ENCODE measurements around the gene VSTM2L.

Gene VSTM2L

GRCh38 chr20:37864298-37864697, 38.6 kb upstream of the VSTM2L start:
- Histone ChIP-seq H3K4me3 (ENCODE audit: control insufficient read depth in 1 of 7, extremely low read depth in 1 of 7, insufficient read depth in 4 of 7, low read depth in 2 of 7, low read length in 6 of 7) (no peak overlapping the region), H3K27ac (ENCODE audit: insufficient read depth in 1 of 2, low read depth in 1 of 2, low read length in 2 of 2, poor library complexity in 1 of 2, severe bottlenecking in 2 of 2) (no peak overlapping the region), H3K36me3 (ENCODE audit: control insufficient read depth in 4 of 4, insufficient read depth in 4 of 4, low read length in 3 of 4) (peaks cover 7 to 63% (median 54%) of the 10 kb centered on the region in 4 experiments), H3K9me3 (ENCODE audit: control extremely low read depth in 1 of 5, control insufficient read depth in 4 of 5, insufficient read depth in 2 of 5, low read depth in 1 of 5, low read length in 4 of 5) (peaks cover 0 to 2% (median 0%) of the 10 kb centered on the region in 5 experiments), H3K27me3 (replicated peaks in 2 of 5; ENCODE audit: control insufficient read depth in 4 of 5, insufficient read depth in 5 of 5, low read length in 4 of 5) (no peaks in the 10 kb centered on the region), H3K4me1 (ENCODE audit: control extremely low read depth in 1 of 4, control insufficient read depth in 4 of 4, insufficient read depth in 4 of 4, low read length in 3 of 4) (no peaks in the 10 kb centered on the region)
- DNase-seq, result no peak
- POLR2A ChIA-PET, result no interaction called here
- 85% methylated on average over 7 of the region's 8 CpGs for WGBS (ENCODE audit: insufficient coverage)
- CTCF ChIA-PET, result no interaction called here

- no peak overlapping the region for H3K4me3 ChIP-seq (ENCODE audit: control insufficient read depth in 1 of 7, extremely low read depth in 1 of 7, insufficient read depth in 4 of 7, low read depth in 2 of 7, low read length in 6 of 7)
- ChIA-PET CTCF (no interaction called here), POLR2A (no interaction called here)
- H3K4me1 ChIP-seq (ENCODE audit: control extremely low read depth in 1 of 4, control insufficient read depth in 4 of 4, insufficient read depth in 4 of 4, low read length in 3 of 4), result no peaks in the 10 kb centered on the region
- 100% methylated on average over 5 of the region's 10 CpGs for whole genome bisulfite sequencing (ENCODE audit: insufficient coverage)
- H3K9me3 ChIP-seq (ENCODE audit: control extremely low read depth in 1 of 5, control insufficient read depth in 4 of 5, insufficient read depth in 2 of 5, low read depth in 1 of 5, low read length in 4 of 5), result no peaks in the 10 kb centered on the region
- no peaks in the 10 kb centered on the region for H3K27me3 ChIP-seq (replicated peaks in 2 of 5; ENCODE audit: control insufficient read depth in 4 of 5, insufficient read depth in 5 of 5, low read length in 4 of 5)
- peaks cover 2 to 63% (median 55%) of the 10 kb centered on the region in 4 experiments for H3K36me3 ChIP-seq (ENCODE audit: control insufficient read depth in 4 of 4, insufficient read depth in 4 of 4, low read length in 3 of 4)
- no peak for DNase-seq
- H3K27ac ChIP-seq (ENCODE audit: insufficient read depth in 1 of 2, low read depth in 1 of 2, low read length in 2 of 2, poor library complexity in 1 of 2, severe bottlenecking in 2 of 2), result no peak overlapping the region
Observed at GRCh38 chr20:37866051-37866450, 36.9 kb upstream of the VSTM2L start.

GRCh38 chr20:37867289-37868195, 35.4 kb upstream of the VSTM2L start:
- ChIA-PET CTCF (no interaction called here), POLR2A (no interaction called here)
- Histone ChIP-seq H3K36me3 (ENCODE audit: control insufficient read depth in 4 of 4, insufficient read depth in 4 of 4, low read length in 3 of 4) (peaks cover 2 to 67% (median 50%) of the 10 kb centered on the region in 4 experiments), H3K9me3 (ENCODE audit: control extremely low read depth in 1 of 5, control insufficient read depth in 4 of 5, insufficient read depth in 2 of 5, low read depth in 1 of 5, low read length in 4 of 5) (no peaks in the 10 kb centered on the region), H3K4me3 (ENCODE audit: control insufficient read depth in 1 of 7, extremely low read depth in 1 of 7, insufficient read depth in 4 of 7, low read depth in 2 of 7, low read length in 6 of 7) (no peak overlapping the region), H3K27me3 (replicated peaks in 2 of 5; ENCODE audit: control insufficient read depth in 4 of 5, insufficient read depth in 5 of 5, low read length in 4 of 5) (no peaks in the 10 kb centered on the region), H3K4me1 (ENCODE audit: control extremely low read depth in 1 of 4, control insufficient read depth in 4 of 4, insufficient read depth in 4 of 4, low read length in 3 of 4) (no peaks in the 10 kb centered on the region), H3K27ac (ENCODE audit: insufficient read depth in 1 of 2, low read depth in 1 of 2, low read length in 2 of 2, poor library complexity in 1 of 2, severe bottlenecking in 2 of 2) (no peak overlapping the region)
- 94% methylated on average over 9 of the region's 15 CpGs for WGBS (ENCODE audit: insufficient coverage)
- no peak for DNase-seq

GRCh38 chr20:37868851-37869333, 34.0 kb upstream of the VSTM2L start:
- Histone ChIP-seq H3K27ac (ENCODE audit: insufficient read depth in 1 of 2, low read depth in 1 of 2, low read length in 2 of 2, poor library complexity in 1 of 2, severe bottlenecking in 2 of 2) (no peak overlapping the region), H3K27me3 (replicated peaks in 2 of 5; ENCODE audit: control insufficient read depth in 4 of 5, insufficient read depth in 5 of 5, low read length in 4 of 5) (no peaks in the 10 kb centered on the region)
- whole genome bisulfite sequencing (ENCODE audit: insufficient coverage), result 80% methylated on average over 3 of the region's 3 CpGs

GRCh38 chr20:37869334-37869861, 33.5 kb upstream of the VSTM2L start:
- Histone ChIP-seq H3K4me1 (ENCODE audit: control extremely low read depth in 1 of 4, control insufficient read depth in 4 of 4, insufficient read depth in 4 of 4, low read length in 3 of 4) (no peaks in the 10 kb centered on the region), H3K36me3 (ENCODE audit: control insufficient read depth in 4 of 4, insufficient read depth in 4 of 4, low read length in 3 of 4) (peaks cover 4 to 64% (median 53%) of the 10 kb centered on the region in 4 experiments)

More at GRCh38 chr20:37868851-37869333, 34.0 kb upstream of the VSTM2L start:
- H3K9me3 ChIP-seq (ENCODE audit: control extremely low read depth in 1 of 5, control insufficient read depth in 4 of 5, insufficient read depth in 2 of 5, low read depth in 1 of 5, low read length in 4 of 5), result no peaks in the 10 kb centered on the region
- ChIA-PET CTCF (no interaction called here), POLR2A (no interaction called here)
- H3K4me3 ChIP-seq (ENCODE audit: control insufficient read depth in 1 of 7, extremely low read depth in 1 of 7, insufficient read depth in 4 of 7, low read depth in 2 of 7, low read length in 6 of 7), result no peak overlapping the region
- peaks cover 4 to 62% (median 51%) of the 10 kb centered on the region in 4 experiments for H3K36me3 ChIP-seq (ENCODE audit: control insufficient read depth in 4 of 4, insufficient read depth in 4 of 4, low read length in 3 of 4)
- no peak for DNase-seq
- H3K4me1 ChIP-seq (ENCODE audit: control extremely low read depth in 1 of 4, control insufficient read depth in 4 of 4, insufficient read depth in 4 of 4, low read length in 3 of 4), result no peaks in the 10 kb centered on the region

GRCh38 chr20:37870294-37870693, 32.6 kb upstream of the VSTM2L start:
- H3K4me1 ChIP-seq (ENCODE audit: control extremely low read depth in 1 of 4, control insufficient read depth in 4 of 4, insufficient read depth in 4 of 4, low read length in 3 of 4), result no peaks in the 10 kb centered on the region
- 93% methylated on average over 9 of the region's 11 CpGs for WGBS (ENCODE audit: insufficient coverage)
- no peak overlapping the region for H3K4me3 ChIP-seq (ENCODE audit: control insufficient read depth in 1 of 7, extremely low read depth in 1 of 7, insufficient read depth in 4 of 7, low read depth in 2 of 7, low read length in 6 of 7)
- no peaks in the 10 kb centered on the region for H3K9me3 ChIP-seq (ENCODE audit: control extremely low read depth in 1 of 5, control insufficient read depth in 4 of 5, insufficient read depth in 2 of 5, low read depth in 1 of 5, low read length in 4 of 5)
- no peaks in the 10 kb centered on the region for H3K27me3 ChIP-seq (replicated peaks in 2 of 5; ENCODE audit: control insufficient read depth in 4 of 5, insufficient read depth in 5 of 5, low read length in 4 of 5)
- no peak overlapping the region for H3K27ac ChIP-seq (ENCODE audit: insufficient read depth in 1 of 2, low read depth in 1 of 2, low read length in 2 of 2, poor library complexity in 1 of 2, severe bottlenecking in 2 of 2)
- POLR2A ChIA-PET, result no interaction called here
- CTCF ChIA-PET, result no interaction called here
- DNase-seq, result no peak
- H3K36me3 ChIP-seq (ENCODE audit: control insufficient read depth in 4 of 4, insufficient read depth in 4 of 4, low read length in 3 of 4), result peaks cover 4 to 55% (median 50%) of the 10 kb centered on the region in 4 experiments

More at GRCh38 chr20:37869334-37869861, 33.5 kb upstream of the VSTM2L start:
- no peak for DNase-seq
- Histone ChIP-seq H3K9me3 (ENCODE audit: control extremely low read depth in 1 of 5, control insufficient read depth in 4 of 5, insufficient read depth in 2 of 5, low read depth in 1 of 5, low read length in 4 of 5) (no peaks in the 10 kb centered on the region), H3K27me3 (replicated peaks in 2 of 5; ENCODE audit: control insufficient read depth in 4 of 5, insufficient read depth in 5 of 5, low read length in 4 of 5) (no peaks in the 10 kb centered on the region), H3K27ac (ENCODE audit: insufficient read depth in 1 of 2, low read depth in 1 of 2, low read length in 2 of 2, poor library complexity in 1 of 2, severe bottlenecking in 2 of 2) (no peak overlapping the region), H3K4me3 (ENCODE audit: control insufficient read depth in 1 of 7, extremely low read depth in 1 of 7, insufficient read depth in 4 of 7, low read depth in 2 of 7, low read length in 6 of 7) (no peak overlapping the region)
- 100% methylated on average over 3 of the region's 6 CpGs for WGBS (ENCODE audit: insufficient coverage)
- ChIA-PET CTCF (no interaction called here), POLR2A (no interaction called here)

GRCh38 chr20:37871751-37872150, 31.2 kb upstream of the VSTM2L start:
- 100% methylated on average over 13 of the region's 13 CpGs for WGBS (ENCODE audit: insufficient coverage)
- Histone ChIP-seq H3K27ac (ENCODE audit: insufficient read depth in 1 of 2, low read depth in 1 of 2, low read length in 2 of 2, poor library complexity in 1 of 2, severe bottlenecking in 2 of 2) (no peak overlapping the region), H3K9me3 (ENCODE audit: control extremely low read depth in 1 of 5, control insufficient read depth in 4 of 5, insufficient read depth in 2 of 5, low read depth in 1 of 5, low read length in 4 of 5) (no peaks in the 10 kb centered on the region), H3K4me1 (ENCODE audit: control extremely low read depth in 1 of 4, control insufficient read depth in 4 of 4, insufficient read depth in 4 of 4, low read length in 3 of 4) (no peaks in the 10 kb centered on the region), H3K27me3 (replicated peaks in 2 of 5; ENCODE audit: control insufficient read depth in 4 of 5, insufficient read depth in 5 of 5, low read length in 4 of 5) (no peaks in the 10 kb centered on the region), H3K4me3 (ENCODE audit: control insufficient read depth in 1 of 7, extremely low read depth in 1 of 7, insufficient read depth in 4 of 7, low read depth in 2 of 7, low read length in 6 of 7) (no peak overlapping the region), H3K36me3 (ENCODE audit: control insufficient read depth in 4 of 4, insufficient read depth in 4 of 4, low read length in 3 of 4) (peaks cover 4 to 51% (median 47%) of the 10 kb centered on the region in 4 experiments)
- ChIA-PET CTCF (no interaction called here), POLR2A (no interaction called here)
- DNase-seq, result no peak

Measured in common myeloid progenitor, CD34-positive (primary cell).